Keratinocyte (primary cell): ENCODE measurements around the gene MYPN. TPM values are rescaled to one million over a fixed set of nuclear protein-coding genes. Genes with fewer than 3 reads are reported as not detected.

Source experiments
- DNase-seq: peaks from one replicate; pipeline ENCODE4 v3.0.0-alpha.2; 2011; ENCODE audit warnings: low read depth, missing footprints, low spot score
- FAIRE-seq: peaks from 2 replicates; lab custom pipeline; 2011; peaks lifted over from hg19 to GRCh38; lab: Jason Lieb, UNC
- H2AFZ ChIP-seq: 2 replicates; pipeline ENCODE4 v1.6.0; 2012; ENCODE audit warnings: low read length, control low read depth, inconsistent platforms; ENCODE audit not compliant: control insufficient read depth
- H3K27ac ChIP-seq: 2 replicates; pipeline ENCODE4 v1.5.1; 2011; ENCODE audit warnings: low read length; ENCODE audit not compliant: control insufficient read depth, insufficient read depth
- H3K27me3 ChIP-seq: 3 replicates; pipeline ENCODE4 v1.6.0; 2011; ENCODE audit warnings: low read length; ENCODE audit not compliant: control insufficient read depth, insufficient read depth; ENCODE audit errors: extremely low read depth
- H3K36me3 ChIP-seq, 2 experiments: 2 replicates in 1 of 2; 3 replicates in 1 of 2; pipeline ENCODE4 v1.5.1; 2011; ENCODE audit warnings: low read length in 2 of 2, mild to moderate bottlenecking in 1 of 2; ENCODE audit not compliant: control insufficient read depth in 2 of 2, insufficient read depth in 2 of 2; ENCODE audit errors: extremely low read depth in 1 of 2
- H3K4me1 ChIP-seq: 3 replicates; pipeline ENCODE4 v1.5.1; 2011; ENCODE audit warnings: low read length; ENCODE audit not compliant: control insufficient read depth, insufficient read depth; ENCODE audit errors: extremely low read depth
- H3K4me2 ChIP-seq: 3 replicates; pipeline ENCODE4 v1.6.0; 2011; ENCODE audit warnings: low read depth, low read length; ENCODE audit not compliant: control insufficient read depth, insufficient read depth; ENCODE audit errors: extremely low read depth
- H3K4me3 ChIP-seq, 3 experiments: fragments of 200-600 bp in 1 of 3; sonication (generic) in 1 of 3; 2 replicates in 2 of 3; 3 replicates in 1 of 3; pipeline ENCODE4 v1.5.1; 2011 to 2016; ENCODE audit warnings: low read length in 3 of 3, mild to moderate bottlenecking in 3 of 3, control low read depth in 2 of 3, inconsistent platforms in 1 of 3, low read depth in 1 of 3, mixed read lengths in 1 of 3, mixed run types in 1 of 3, moderate library complexity in 1 of 3; ENCODE audit not compliant: control insufficient read depth in 2 of 3, insufficient read depth in 2 of 3; ENCODE audit errors: extremely low read depth in 1 of 3
- H3K79me2 ChIP-seq: 2 replicates; pipeline ENCODE4 v1.6.0; 2012; ENCODE audit warnings: low read length; ENCODE audit not compliant: control insufficient read depth, insufficient read depth
- H3K9ac ChIP-seq: 3 replicates; pipeline ENCODE4 v1.6.0; 2011; ENCODE audit warnings: low read length; ENCODE audit not compliant: control insufficient read depth, insufficient read depth; ENCODE audit errors: extremely low read depth
- H3K9me1 ChIP-seq: 3 replicates; pipeline ENCODE4 v1.6.0; 2011; ENCODE audit warnings: low read length; ENCODE audit not compliant: control insufficient read depth, insufficient read depth; ENCODE audit errors: extremely low read depth
- H3K9me3 ChIP-seq: 2 replicates; pipeline ENCODE4 v1.5.1; 2012; ENCODE audit warnings: low read depth, low read length; ENCODE audit not compliant: control insufficient read depth
- H4K20me1 ChIP-seq: 3 replicates; pipeline ENCODE4 v1.6.0; 2011; ENCODE audit warnings: low read length; ENCODE audit not compliant: control insufficient read depth, insufficient read depth; ENCODE audit errors: extremely low read depth
- CTCF ChIP-seq, 3 experiments: IDR thresholded peaks in 1 of 3; conservative IDR thresholded peaks in 1 of 3; optimal IDR thresholded peaks in 1 of 3; 2 replicates in 2 of 3; 3 replicates in 1 of 3; pipeline versions ENCODE3 to v1.5.1; 2011; ENCODE audit warnings: low read length in 3 of 3, mild to moderate bottlenecking in 3 of 3, moderate library complexity in 2 of 3, control low read depth in 1 of 3, inconsistent platforms in 1 of 3; ENCODE audit not compliant: insufficient read depth in 2 of 3; ENCODE audit errors: extremely low read depth in 1 of 3
- EZH2 ChIP-seq: IDR thresholded peaks from one replicate; pipeline ENCODE4 v1.6.1; 2012; ENCODE audit warnings: inconsistent platforms, mild to moderate bottlenecking, low read length, moderate library complexity
- dilution Hi-C: fragments of 300-500 bp; cut with MboI; formaldehyde crosslinking; loops from one replicate; pipeline ENCODE4 v1.7.0; 2020; ENCODE audit warnings: low sequenced_read_pairs; ENCODE audit not compliant: extremely low pct_ligation_motif_present
- polyA plus RNA-seq, 5 experiments: library from polyadenylated mRNA; depleted of rRNA in 3 of 5; stranded (reverse) in 3 of 5; stranded (forward) in 1 of 5; unstranded in 1 of 5; fragments of >200 nt; gene quantifications; 1 replicate in 1 of 5; 2 replicates in 3 of 5; 3 replicates in 1 of 5; pipeline versions ENCODE4 v1.2.1 to v1.2.3, GENCODE V29; 2011 to 2012; ENCODE audit warnings: missing spikeins in 2 of 5, low read depth in 1 of 5, low replicate concordance in 1 of 5

MYPN gene
- polyA plus RNA-seq, 1 donor (not counting 4 experiments of a cell fraction or from before 2014, with no cell fraction given), result 0.42 TPM

- FAIRE-seq, result no peak
- Histone ChIP-seq H3K4me3 (no peak overlapping the region), H3K79me2 (no peaks in the 10 kb centered on the region), H3K27ac (no peak overlapping the region), H3K4me2 (no peak overlapping the region), H3K9me3 (no peaks in the 10 kb centered on the region), H3K9me1 (no peaks in the 10 kb centered on the region), H2AFZ (no peak overlapping the region), H3K4me1 (peaks cover 13% of the 10 kb centered on the region), H3K27me3 (no peaks in the 10 kb centered on the region), H3K9ac (no peak overlapping the region), H4K20me1 (no peaks in the 10 kb centered on the region), H3K36me3 (no peaks in the 10 kb centered on the region)
- no peak for DNase-seq
- dilution Hi-C loops, result no loop called here
- TF ChIP-seq EZH2 (no peak), CTCF (optimal IDR thresholded peaks at IDR 0.05 in 1 of 3, IDR thresholded peaks at IDR 0.05 in 1 of 3, conservative IDR thresholded peaks at IDR 0.05 in 1 of 3; ENCODE audit: extremely low read depth in 1 of 3, insufficient read depth in 2 of 3, low read length in 3 of 3) (no peak)
Observed at GRCh38 chr10:68158031-68158430, 48.7 kb downstream of the MYPN start.

DNA sequence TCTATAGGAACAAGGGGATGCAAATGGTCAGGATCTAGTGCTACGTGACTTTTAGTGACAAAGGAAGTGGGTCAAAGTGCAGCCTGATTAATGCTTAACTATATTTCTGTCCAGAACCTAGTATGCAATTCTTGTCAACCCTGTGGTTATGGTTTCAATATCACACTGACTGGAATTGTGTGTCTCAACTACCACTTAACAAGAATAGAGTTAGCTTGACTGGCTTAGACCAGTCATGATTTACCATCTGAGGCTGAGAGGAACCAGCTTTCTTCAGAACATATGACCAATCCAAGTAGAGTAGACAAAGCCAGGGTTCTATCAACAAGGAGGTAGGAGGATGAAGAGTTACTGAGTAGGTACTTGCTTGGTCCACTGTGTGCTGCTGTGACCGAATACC, 54.4 kb downstream of the MYPN start:
- no peak overlapping the region for H3K4me2 ChIP-seq
- H4K20me1 ChIP-seq, result no peaks in the 10 kb centered on the region
- no peaks in the 10 kb centered on the region for H3K79me2 ChIP-seq
- dilution Hi-C loops, result no loop called here
- no peak overlapping the region for H2AFZ ChIP-seq
- H3K4me1 ChIP-seq, result no peaks in the 10 kb centered on the region
- TF ChIP-seq CTCF (optimal IDR thresholded peaks at IDR 0.05 in 1 of 3, IDR thresholded peaks at IDR 0.05 in 1 of 3, conservative IDR thresholded peaks at IDR 0.05 in 1 of 3; ENCODE audit: extremely low read depth in 1 of 3, insufficient read depth in 2 of 3, low read length in 3 of 3), result no peak
- no peak for TF ChIP-seq EZH2
- H3K9me3 ChIP-seq, result no peaks in the 10 kb centered on the region
- no peak overlapping the region for H3K27ac ChIP-seq
- no peak for DNase-seq
- H3K9me1 ChIP-seq, result no peaks in the 10 kb centered on the region
- H3K4me3 ChIP-seq, result no peak overlapping the region
- no peaks in the 10 kb centered on the region for H3K36me3 ChIP-seq
- H3K9ac ChIP-seq, result no peak overlapping the region
- H3K27me3 ChIP-seq, result no peaks in the 10 kb centered on the region
- FAIRE-seq, result no peak
